HepG2 (cell line): ENCODE results near the gene FBXO2. TPM values are rescaled to one million over a fixed set of nuclear protein-coding genes. Genes with fewer than 3 reads are reported as not detected.

ENCODE experiments used
- BRCA1 ChIP-seq: sonication (generic); formaldehyde crosslinking; IDR thresholded peaks from 2 replicates; pipeline ENCODE4 v1.4.0; 2020; ENCODE audit warnings: missing genetic modification reagents
- CHCHD3 ChIP-seq: sonication (generic); formaldehyde crosslinking; IDR thresholded peaks from 2 replicates; pipeline ENCODE4 v1.8.0; 2022; ENCODE audit warnings: mild to moderate bottlenecking, missing genetic modification reagents, moderate library complexity
- MZF1 ChIP-seq: sonication (generic); formaldehyde crosslinking; IDR thresholded peaks from 2 replicates; pipeline ENCODE4 v1.8.1; 2023; ENCODE audit warnings: mild to moderate bottlenecking, missing genetic modification reagents, borderline replicate concordance
- SMAD3 ChIP-seq: sonication (generic); formaldehyde crosslinking; IDR thresholded peaks from 2 replicates; pipeline ENCODE4 v1.4.0; 2020; ENCODE audit warnings: missing genetic modification reagents
- TGIF2 ChIP-seq: IDR thresholded peaks from 2 replicates; pipeline ENCODE4 v1.6.1; 2016; ENCODE audit warnings: control low read depth, missing compliant biosample characterization
- ZC3H4 ChIP-seq: sonication (generic); formaldehyde crosslinking; IDR thresholded peaks from 2 replicates; pipeline ENCODE4 v1.4.0; 2020; ENCODE audit warnings: missing genetic modification reagents, borderline replicate concordance
- ZNF354B ChIP-seq: sonication (generic); formaldehyde crosslinking; IDR thresholded peaks from 2 replicates; pipeline ENCODE4 v1.8.0; 2022; ENCODE audit warnings: mild to moderate bottlenecking, missing genetic modification reagents
- ZNF609 ChIP-seq: sonication (generic); formaldehyde crosslinking; IDR thresholded peaks from 2 replicates; pipeline ENCODE4 v1.4.0; 2020; ENCODE audit warnings: mild to moderate bottlenecking, missing genetic modification reagents, borderline replicate concordance
- polyA plus RNA-seq, 8 experiments: library from polyadenylated mRNA; depleted of rRNA in 3 of 8; stranded (reverse) in 7 of 8; unstranded in 1 of 8; fragments of >200 nt; fragmentation: Illumina TruSeq in 4 of 8; extraction: Trizol in 4 of 8; gene quantifications; 2 replicates each; pipeline versions ENCODE4 v1.2.1 to v1.2.3, GENCODE V29; 2011 to 2016; ENCODE audit warnings: low read depth in 4 of 8, missing spikeins in 1 of 8, mixed read lengths in 1 of 8; ENCODE audit not compliant: insufficient read depth in 1 of 8
- total RNA-seq, 5 experiments: library from RNA; depleted of rRNA; stranded (reverse); fragments of >200 nt; fragmentation: Illumina TruSeq; extraction: Trizol; gene quantifications; 2 replicates each; pipeline ENCODE4 v1.2.3, GENCODE V29; 2016; ENCODE audit warnings: low read depth in 1 of 5
- TF ChIP-seq, protein P1 (sequence below): sonication (generic); formaldehyde crosslinking; IDR thresholded peaks from 2 replicates; pipeline ENCODE4 v1.8.0; 2022; ENCODE audit warnings: missing genetic modification reagents, mild to moderate bottlenecking, moderate library complexity, borderline replicate concordance
- TF ChIP-seq, protein P2 (sequence below): fragments of 450-650 bp; IDR thresholded peaks from 2 replicates; pipeline ENCODE4 v1.6.1; 2017; ENCODE audit warnings: mild to moderate bottlenecking
- TF ChIP-seq, protein P3 (sequence below): IDR thresholded peaks from 2 replicates; pipeline ENCODE4 v1.6.1; 2016; ENCODE audit warnings: missing compliant biosample characterization, missing genetic modification reagents, borderline replicate concordance
- TF ChIP-seq, protein P4 (sequence below): sonication (generic); formaldehyde crosslinking; IDR thresholded peaks from 2 replicates; pipeline ENCODE4 v1.5.1; 2020; ENCODE audit warnings: missing genetic modification reagents, mild to moderate bottlenecking, borderline replicate concordance
- TF ChIP-seq, protein P5 (sequence below): sonication (generic); formaldehyde crosslinking; IDR thresholded peaks from 2 replicates; pipeline ENCODE4 v1.4.0; 2020; ENCODE audit warnings: missing genetic modification reagents

The FBXO2 gene
- total and polyA plus RNA-seq, 2 of the 13 experiments (the other 11 are each of a cell fraction or from before 2014, with no cell fraction given) = 79.3 to 112 TPM

DNA sequence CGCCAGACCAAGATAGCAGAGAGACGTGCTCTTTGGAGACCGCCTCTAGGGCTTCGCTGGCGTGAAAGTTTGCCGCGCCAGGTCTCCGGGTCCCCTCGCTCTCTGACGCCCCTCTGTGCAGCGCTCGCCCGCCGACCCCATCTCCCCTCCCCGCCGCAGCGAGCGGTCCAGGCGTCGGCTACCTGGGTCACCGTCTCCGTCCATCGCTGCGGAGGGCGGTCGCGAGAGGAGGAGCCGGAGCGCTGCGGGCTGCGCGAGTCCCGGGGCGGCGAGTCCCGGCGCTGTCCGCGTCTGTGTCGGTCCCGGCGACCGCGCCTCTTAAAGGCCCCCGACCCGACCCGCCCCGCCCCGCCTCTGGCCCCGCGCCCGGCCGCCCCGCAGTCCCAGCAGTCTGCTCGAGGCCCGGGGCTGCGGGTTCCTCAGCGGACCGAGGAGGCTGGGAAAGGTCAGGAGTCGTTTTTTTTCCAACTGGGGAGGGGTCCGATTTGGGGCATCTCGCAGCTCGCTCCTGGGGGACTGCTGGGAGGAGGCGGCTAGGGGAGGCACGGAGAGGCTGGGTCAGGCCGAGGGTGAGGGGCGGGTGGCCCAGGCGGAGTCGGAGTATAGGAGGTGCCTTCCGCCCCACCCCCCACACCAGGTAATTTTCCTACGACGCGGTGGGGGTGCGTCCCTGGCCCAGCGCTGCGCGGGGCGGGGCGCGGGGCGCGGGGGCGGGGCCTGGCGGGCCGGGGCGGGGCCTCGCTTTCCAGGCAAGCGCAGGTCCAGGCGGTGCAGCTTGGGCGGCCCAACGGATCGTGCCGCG, at the start of gene FBXO2, which contains the start of gene FBXO44 (continued):
- TF ChIP-seq ZNF609 (CRISPR knock-in tag) (no peak), MZF1 (CRISPR knock-in tag) (no peak), ZC3H4 (CRISPR knock-in tag) (no peak), TGIF2 (no peak), BRCA1 (CRISPR knock-in tag) (no peak), ZNF354B (CRISPR knock-in tag) (no peak), SMAD3 (CRISPR knock-in tag) (no peak), CHCHD3 (CRISPR knock-in tag) (no peak)
- TF ChIP-seq, protein P1, sequence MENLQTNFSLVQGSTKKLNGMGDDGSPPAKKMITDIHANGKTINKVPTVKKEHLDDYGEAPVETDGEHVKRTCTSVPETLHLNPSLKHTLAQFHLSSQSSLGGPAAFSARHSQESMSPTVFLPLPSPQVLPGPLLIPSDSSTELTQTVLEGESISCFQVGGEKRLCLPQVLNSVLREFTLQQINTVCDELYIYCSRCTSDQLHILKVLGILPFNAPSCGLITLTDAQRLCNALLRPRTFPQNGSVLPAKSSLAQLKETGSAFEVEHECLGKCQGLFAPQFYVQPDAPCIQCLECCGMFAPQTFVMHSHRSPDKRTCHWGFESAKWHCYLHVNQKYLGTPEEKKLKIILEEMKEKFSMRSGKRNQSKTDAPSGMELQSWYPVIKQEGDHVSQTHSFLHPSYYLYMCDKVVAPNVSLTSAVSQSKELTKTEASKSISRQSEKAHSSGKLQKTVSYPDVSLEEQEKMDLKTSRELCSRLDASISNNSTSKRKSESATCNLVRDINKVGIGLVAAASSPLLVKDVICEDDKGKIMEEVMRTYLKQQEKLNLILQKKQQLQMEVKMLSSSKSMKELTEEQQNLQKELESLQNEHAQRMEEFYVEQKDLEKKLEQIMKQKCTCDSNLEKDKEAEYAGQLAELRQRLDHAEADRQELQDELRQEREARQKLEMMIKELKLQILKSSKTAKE (CRISPR knock-in tag) = no peak
- TF ChIP-seq, protein P2, sequence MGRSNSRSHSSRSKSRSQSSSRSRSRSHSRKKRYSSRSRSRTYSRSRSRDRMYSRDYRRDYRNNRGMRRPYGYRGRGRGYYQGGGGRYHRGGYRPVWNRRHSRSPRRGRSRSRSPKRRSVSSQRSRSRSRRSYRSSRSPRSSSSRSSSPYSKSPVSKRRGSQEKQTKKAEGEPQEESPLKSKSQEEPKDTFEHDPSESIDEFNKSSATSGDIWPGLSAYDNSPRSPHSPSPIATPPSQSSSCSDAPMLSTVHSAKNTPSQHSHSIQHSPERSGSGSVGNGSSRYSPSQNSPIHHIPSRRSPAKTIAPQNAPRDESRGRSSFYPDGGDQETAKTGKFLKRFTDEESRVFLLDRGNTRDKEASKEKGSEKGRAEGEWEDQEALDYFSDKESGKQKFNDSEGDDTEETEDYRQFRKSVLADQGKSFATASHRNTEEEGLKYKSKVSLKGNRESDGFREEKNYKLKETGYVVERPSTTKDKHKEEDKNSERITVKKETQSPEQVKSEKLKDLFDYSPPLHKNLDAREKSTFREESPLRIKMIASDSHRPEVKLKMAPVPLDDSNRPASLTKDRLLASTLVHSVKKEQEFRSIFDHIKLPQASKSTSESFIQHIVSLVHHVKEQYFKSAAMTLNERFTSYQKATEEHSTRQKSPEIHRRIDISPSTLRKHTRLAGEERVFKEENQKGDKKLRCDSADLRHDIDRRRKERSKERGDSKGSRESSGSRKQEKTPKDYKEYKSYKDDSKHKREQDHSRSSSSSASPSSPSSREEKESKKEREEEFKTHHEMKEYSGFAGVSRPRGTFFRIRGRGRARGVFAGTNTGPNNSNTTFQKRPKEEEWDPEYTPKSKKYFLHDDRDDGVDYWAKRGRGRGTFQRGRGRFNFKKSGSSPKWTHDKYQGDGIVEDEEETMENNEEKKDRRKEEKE = no peak
- TF ChIP-seq, protein P3, sequence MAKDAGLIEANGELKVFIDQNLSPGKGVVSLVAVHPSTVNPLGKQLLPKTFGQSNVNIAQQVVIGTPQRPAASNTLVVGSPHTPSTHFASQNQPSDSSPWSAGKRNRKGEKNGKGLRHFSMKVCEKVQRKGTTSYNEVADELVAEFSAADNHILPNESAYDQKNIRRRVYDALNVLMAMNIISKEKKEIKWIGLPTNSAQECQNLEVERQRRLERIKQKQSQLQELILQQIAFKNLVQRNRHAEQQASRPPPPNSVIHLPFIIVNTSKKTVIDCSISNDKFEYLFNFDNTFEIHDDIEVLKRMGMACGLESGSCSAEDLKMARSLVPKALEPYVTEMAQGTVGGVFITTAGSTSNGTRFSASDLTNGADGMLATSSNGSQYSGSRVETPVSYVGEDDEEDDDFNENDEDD (CRISPR knock-in tag) = no peak
- TF ChIP-seq, protein P4, sequence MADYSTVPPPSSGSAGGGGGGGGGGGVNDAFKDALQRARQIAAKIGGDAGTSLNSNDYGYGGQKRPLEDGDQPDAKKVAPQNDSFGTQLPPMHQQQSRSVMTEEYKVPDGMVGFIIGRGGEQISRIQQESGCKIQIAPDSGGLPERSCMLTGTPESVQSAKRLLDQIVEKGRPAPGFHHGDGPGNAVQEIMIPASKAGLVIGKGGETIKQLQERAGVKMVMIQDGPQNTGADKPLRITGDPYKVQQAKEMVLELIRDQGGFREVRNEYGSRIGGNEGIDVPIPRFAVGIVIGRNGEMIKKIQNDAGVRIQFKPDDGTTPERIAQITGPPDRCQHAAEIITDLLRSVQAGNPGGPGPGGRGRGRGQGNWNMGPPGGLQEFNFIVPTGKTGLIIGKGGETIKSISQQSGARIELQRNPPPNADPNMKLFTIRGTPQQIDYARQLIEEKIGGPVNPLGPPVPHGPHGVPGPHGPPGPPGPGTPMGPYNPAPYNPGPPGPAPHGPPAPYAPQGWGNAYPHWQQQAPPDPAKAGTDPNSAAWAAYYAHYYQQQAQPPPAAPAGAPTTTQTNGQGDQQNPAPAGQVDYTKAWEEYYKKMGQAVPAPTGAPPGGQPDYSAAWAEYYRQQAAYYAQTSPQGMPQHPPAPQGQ (CRISPR knock-in tag) = no peak
- TF ChIP-seq, protein P5, sequence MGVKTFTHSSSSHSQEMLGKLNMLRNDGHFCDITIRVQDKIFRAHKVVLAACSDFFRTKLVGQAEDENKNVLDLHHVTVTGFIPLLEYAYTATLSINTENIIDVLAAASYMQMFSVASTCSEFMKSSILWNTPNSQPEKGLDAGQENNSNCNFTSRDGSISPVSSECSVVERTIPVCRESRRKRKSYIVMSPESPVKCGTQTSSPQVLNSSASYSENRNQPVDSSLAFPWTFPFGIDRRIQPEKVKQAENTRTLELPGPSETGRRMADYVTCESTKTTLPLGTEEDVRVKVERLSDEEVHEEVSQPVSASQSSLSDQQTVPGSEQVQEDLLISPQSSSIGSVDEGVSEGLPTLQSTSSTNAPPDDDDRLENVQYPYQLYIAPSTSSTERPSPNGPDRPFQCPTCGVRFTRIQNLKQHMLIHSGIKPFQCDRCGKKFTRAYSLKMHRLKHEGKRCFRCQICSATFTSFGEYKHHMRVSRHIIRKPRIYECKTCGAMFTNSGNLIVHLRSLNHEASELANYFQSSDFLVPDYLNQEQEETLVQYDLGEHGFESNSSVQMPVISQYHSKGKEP = no peak
